SK-N-MC (cell line): ENCODE measurements around the gene ITGA3.

ENCODE experiments used
- EZH2 ChIP-seq: fragments of 200-600 bp; sonication (generic); IDR thresholded peaks from one replicate; pipeline ENCODE4 v1.6.1; 2017; ENCODE audit warnings: antibody characterized with exemption
- POLR2AphosphoS5 ChIP-seq: IDR thresholded peaks from 2 replicates; pipeline ENCODE4 v1.6.1; 2012; ENCODE audit warnings: mild to moderate bottlenecking, low read depth, low read length, borderline replicate concordance

DNA sequence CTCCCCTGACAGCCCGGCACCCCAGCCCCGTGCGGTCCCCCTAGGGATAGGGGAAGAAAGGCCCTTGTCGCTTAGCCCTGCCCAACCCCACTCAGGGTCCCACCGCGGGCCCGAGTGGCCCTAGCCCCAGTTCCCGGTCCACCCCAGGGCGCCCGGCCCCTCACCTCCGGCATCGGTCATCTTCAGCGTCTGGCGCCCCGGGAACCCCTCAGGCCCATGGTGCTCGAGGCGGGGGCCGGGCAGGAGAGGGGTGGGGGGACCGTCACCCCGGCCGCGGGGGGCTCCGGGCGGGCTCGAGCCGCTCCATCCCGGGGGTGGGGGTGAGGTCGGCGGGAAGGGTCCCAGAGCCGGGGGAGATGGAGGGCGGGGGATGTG is 73.4 kb downstream of the ITGA3 start:
- TF ChIP-seq POLR2AphosphoS5, result no peak
- TF ChIP-seq EZH2, result no peak
